H1 (cell line): Measurements from ENCODE around the gene SLC10A6. TPM values are rescaled to one million over a fixed set of nuclear protein-coding genes. Genes with fewer than 3 reads are reported as not detected.

Experiments used
- BRCA1 ChIP-seq: IDR thresholded peaks from 2 replicates; pipeline ENCODE4 v1.6.1; 2012; ENCODE audit warnings: low read depth, low read length, improper control_type of control experiment
- E2F6 ChIP-seq: IDR thresholded peaks from 2 replicates; pipeline ENCODE4 v1.6.1; 2012; ENCODE audit warnings: inconsistent platforms
- HDAC2 ChIP-seq, 2 experiments: fragments of 300-600 bp in 1 of 2; sonication (generic) in 1 of 2; IDR thresholded peaks; 2 replicates each; pipeline ENCODE4 v1.6.1; 2011 to 2012; ENCODE audit warnings: low read depth in 2 of 2, low read length in 2 of 2, mild to moderate bottlenecking in 2 of 2, moderate library complexity in 2 of 2, borderline replicate concordance in 1 of 2, inconsistent platforms in 1 of 2
- SRF ChIP-seq: IDR thresholded peaks from 2 replicates; pipeline ENCODE4 v1.6.1; 2011; ENCODE audit warnings: mild to moderate bottlenecking, low read depth, low read length, moderate library complexity
- polyA plus RNA-seq, 7 experiments: library from polyadenylated mRNA; depleted of rRNA in 3 of 7; stranded (reverse) in 5 of 7; unstranded in 2 of 7; fragments of >200 nt in 5 of 7; fragments of 200-250 nt in 2 of 7; gene quantifications; 1 replicate in 5 of 7; 2 replicates in 1 of 7; 4 replicates in 1 of 7; pipeline versions ENCODE4 v1.2.1 to v1.2.3, GENCODE V29; 2011 to 2013; ENCODE audit warnings: missing spikeins in 2 of 7, mixed read lengths in 2 of 7
- total RNA-seq: library from RNA; stranded (reverse); fragmentation: NEBNext Ultra II Directional; extraction: Animal tissue kit (Norgen Biotek cat#: 25700); gene quantifications from 2 replicates; pipeline ENCODE4 v1.2.1, GENCODE V29; 2021
- TF ChIP-seq, protein P1 (sequence below): fragments of 300-600 bp; sonication (generic); IDR thresholded peaks from 2 replicates; pipeline ENCODE4 v1.7.1; 2012; ENCODE audit warnings: low read length, moderate library complexity, mild to moderate bottlenecking, inconsistent platforms; ENCODE audit not compliant: insufficient replicate concordance
- TF ChIP-seq, protein P2 (sequence below): IDR thresholded peaks from 2 replicates; pipeline ENCODE4 v1.6.1; 2012; ENCODE audit warnings: low read length, inconsistent platforms

SLC10A6 gene
- total and polyA plus RNA-seq, 2 of the 8 experiments (the other 6 are each of a cell fraction or from before 2014, with no cell fraction given), result not detected

GRCh38 chr4:86891762-86892635 is 42.8 kb upstream of the SLC10A6 start, which contains the start of gene C4orf36 (continued):
- TF ChIP-seq, protein P1, sequence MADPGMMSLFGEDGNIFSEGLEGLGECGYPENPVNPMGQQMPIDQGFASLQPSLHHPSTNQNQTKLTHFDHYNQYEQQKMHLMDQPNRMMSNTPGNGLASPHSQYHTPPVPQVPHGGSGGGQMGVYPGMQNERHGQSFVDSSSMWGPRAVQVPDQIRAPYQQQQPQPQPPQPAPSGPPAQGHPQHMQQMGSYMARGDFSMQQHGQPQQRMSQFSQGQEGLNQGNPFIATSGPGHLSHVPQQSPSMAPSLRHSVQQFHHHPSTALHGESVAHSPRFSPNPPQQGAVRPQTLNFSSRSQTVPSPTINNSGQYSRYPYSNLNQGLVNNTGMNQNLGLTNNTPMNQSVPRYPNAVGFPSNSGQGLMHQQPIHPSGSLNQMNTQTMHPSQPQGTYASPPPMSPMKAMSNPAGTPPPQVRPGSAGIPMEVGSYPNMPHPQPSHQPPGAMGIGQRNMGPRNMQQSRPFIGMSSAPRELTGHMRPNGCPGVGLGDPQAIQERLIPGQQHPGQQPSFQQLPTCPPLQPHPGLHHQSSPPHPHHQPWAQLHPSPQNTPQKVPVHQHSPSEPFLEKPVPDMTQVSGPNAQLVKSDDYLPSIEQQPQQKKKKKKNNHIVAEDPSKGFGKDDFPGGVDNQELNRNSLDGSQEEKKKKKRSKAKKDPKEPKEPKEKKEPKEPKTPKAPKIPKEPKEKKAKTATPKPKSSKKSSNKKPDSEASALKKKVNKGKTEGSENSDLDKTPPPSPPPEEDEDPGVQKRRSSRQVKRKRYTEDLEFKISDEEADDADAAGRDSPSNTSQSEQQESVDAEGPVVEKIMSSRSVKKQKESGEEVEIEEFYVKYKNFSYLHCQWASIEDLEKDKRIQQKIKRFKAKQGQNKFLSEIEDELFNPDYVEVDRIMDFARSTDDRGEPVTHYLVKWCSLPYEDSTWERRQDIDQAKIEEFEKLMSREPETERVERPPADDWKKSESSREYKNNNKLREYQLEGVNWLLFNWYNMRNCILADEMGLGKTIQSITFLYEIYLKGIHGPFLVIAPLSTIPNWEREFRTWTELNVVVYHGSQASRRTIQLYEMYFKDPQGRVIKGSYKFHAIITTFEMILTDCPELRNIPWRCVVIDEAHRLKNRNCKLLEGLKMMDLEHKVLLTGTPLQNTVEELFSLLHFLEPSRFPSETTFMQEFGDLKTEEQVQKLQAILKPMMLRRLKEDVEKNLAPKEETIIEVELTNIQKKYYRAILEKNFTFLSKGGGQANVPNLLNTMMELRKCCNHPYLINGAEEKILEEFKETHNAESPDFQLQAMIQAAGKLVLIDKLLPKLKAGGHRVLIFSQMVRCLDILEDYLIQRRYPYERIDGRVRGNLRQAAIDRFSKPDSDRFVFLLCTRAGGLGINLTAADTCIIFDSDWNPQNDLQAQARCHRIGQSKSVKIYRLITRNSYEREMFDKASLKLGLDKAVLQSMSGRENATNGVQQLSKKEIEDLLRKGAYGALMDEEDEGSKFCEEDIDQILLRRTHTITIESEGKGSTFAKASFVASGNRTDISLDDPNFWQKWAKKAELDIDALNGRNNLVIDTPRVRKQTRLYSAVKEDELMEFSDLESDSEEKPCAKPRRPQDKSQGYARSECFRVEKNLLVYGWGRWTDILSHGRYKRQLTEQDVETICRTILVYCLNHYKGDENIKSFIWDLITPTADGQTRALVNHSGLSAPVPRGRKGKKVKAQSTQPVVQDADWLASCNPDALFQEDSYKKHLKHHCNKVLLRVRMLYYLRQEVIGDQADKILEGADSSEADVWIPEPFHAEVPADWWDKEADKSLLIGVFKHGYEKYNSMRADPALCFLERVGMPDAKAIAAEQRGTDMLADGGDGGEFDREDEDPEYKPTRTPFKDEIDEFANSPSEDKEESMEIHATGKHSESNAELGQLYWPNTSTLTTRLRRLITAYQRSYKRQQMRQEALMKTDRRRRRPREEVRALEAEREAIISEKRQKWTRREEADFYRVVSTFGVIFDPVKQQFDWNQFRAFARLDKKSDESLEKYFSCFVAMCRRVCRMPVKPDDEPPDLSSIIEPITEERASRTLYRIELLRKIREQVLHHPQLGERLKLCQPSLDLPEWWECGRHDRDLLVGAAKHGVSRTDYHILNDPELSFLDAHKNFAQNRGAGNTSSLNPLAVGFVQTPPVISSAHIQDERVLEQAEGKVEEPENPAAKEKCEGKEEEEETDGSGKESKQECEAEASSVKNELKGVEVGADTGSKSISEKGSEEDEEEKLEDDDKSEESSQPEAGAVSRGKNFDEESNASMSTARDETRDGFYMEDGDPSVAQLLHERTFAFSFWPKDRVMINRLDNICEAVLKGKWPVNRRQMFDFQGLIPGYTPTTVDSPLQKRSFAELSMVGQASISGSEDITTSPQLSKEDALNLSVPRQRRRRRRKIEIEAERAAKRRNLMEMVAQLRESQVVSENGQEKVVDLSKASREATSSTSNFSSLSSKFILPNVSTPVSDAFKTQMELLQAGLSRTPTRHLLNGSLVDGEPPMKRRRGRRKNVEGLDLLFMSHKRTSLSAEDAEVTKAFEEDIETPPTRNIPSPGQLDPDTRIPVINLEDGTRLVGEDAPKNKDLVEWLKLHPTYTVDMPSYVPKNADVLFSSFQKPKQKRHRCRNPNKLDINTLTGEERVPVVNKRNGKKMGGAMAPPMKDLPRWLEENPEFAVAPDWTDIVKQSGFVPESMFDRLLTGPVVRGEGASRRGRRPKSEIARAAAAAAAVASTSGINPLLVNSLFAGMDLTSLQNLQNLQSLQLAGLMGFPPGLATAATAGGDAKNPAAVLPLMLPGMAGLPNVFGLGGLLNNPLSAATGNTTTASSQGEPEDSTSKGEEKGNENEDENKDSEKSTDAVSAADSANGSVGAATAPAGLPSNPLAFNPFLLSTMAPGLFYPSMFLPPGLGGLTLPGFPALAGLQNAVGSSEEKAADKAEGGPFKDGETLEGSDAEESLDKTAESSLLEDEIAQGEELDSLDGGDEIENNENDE, result no peak
- peak; percentile 93 for TF ChIP-seq E2F6
- TF ChIP-seq, protein P2, sequence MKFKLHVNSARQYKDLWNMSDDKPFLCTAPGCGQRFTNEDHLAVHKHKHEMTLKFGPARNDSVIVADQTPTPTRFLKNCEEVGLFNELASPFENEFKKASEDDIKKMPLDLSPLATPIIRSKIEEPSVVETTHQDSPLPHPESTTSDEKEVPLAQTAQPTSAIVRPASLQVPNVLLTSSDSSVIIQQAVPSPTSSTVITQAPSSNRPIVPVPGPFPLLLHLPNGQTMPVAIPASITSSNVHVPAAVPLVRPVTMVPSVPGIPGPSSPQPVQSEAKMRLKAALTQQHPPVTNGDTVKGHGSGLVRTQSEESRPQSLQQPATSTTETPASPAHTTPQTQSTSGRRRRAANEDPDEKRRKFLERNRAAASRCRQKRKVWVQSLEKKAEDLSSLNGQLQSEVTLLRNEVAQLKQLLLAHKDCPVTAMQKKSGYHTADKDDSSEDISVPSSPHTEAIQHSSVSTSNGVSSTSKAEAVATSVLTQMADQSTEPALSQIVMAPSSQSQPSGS, result 0 out of 2 replicates have a peak, but pooled peaks have one; percentile 11
- TF ChIP-seq BRCA1, result no peak
- TF ChIP-seq HDAC2 (IDR thresholded peaks at IDR 0.05; ENCODE audit: borderline replicate concordance in 1 of 2, low read depth in 2 of 2, low read length in 2 of 2), result 0 out of 4 replicates have a peak, but pooled peaks of 1 of the 2 experiments have one; percentile 35
- no peak for TF ChIP-seq SRF
